ENCODE measurements around the gene MEI1. TPM values are rescaled to one million over a fixed set of nuclear protein-coding genes. Genes with fewer than 3 reads are reported as not detected.

The MEI1 gene
- total RNA-seq, 1 donor from 2014 or later = 1.5 TPM

GRCh38 chr22:41838842-41839618, 139.7 kb downstream of the MEI1 start:
- Histone ChIP-seq H3K27me3 (ENCODE audit: control insufficient read depth, insufficient read depth, low read length) (no peaks in the 10 kb centered on the region), H3K4me3 (ENCODE audit: low read depth, low read length) (no peak overlapping the region), H3K36me3 (ENCODE audit: control insufficient read depth, insufficient read depth, low read length) (peaks cover 2% of the 10 kb centered on the region)
- no peak for TF ChIP-seq CTCF (IDR thresholded peaks at IDR 0.05; ENCODE audit: insufficient read depth, low read length, poor library complexity, severe bottlenecking)
- DNase-seq (ENCODE audit: low read depth) = no peak

DNA sequence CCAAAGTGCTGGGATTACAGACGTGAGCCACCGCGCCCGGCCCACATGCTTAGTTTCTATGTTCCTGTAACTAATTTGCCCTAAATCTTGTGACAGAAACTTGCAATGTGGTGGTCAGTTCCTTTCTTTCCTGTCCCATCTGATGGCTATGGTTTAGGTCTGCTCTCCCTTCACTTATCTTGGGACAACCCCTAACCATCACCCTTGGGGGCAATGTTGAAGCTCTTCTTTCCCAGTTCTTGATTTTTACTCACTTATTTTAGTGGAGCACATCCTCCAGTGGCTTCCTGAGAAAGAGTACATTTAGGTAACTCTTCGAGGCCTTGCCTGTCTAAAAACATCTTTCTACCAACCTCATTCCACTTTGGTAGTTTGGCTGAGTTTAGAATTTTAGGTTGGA, 140.9 kb downstream of the MEI1 start:
- Histone ChIP-seq H3K36me3 (ENCODE audit: control insufficient read depth, insufficient read depth, low read length) (peaks cover 2% of the 10 kb centered on the region), H3K4me3 (ENCODE audit: low read depth, low read length) (no peak overlapping the region), H3K27me3 (ENCODE audit: control insufficient read depth, insufficient read depth, low read length) (no peaks in the 10 kb centered on the region)
- DNase-seq (ENCODE audit: low read depth) = no peak
- no peak for TF ChIP-seq CTCF (IDR thresholded peaks at IDR 0.05; ENCODE audit: insufficient read depth, low read length, poor library complexity, severe bottlenecking)

DNA sequence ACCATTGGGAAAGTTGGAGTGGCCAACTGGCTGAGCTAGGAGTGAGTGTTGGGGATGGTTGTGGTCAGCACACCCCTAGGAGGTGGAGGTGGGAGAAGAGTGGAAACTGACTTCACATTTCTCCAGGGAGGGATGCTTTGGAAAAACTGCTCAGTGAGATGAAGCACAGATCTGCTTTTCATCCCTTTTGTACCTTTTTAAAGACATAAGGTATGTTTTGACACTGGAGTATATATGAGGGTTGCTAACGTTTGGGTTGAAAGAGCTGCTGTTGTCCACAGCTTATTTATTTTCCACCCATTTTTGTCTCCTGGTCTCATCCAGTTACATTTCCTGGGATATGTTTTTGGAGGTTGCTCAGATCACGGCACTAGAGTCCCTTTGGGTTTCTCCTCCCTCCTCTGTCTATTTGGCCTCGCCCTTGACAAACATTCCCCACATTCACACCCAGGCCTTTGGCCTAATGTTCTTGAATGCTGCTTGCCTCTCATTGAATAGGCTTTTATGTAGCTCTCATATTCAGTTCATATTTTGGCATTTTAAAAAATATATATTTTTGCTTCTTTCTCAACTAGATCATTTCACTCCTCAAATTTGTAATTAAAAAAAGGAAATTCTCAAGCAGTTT, 141.9 kb downstream of the MEI1 start:
- Histone ChIP-seq H3K27me3 (ENCODE audit: control insufficient read depth, insufficient read depth, low read length) (no peaks in the 10 kb centered on the region), H3K36me3 (ENCODE audit: control insufficient read depth, insufficient read depth, low read length) (peaks cover 2% of the 10 kb centered on the region), H3K4me3 (ENCODE audit: low read depth, low read length) (no peak overlapping the region)
- DNase-seq (ENCODE audit: low read depth) = no peak
- TF ChIP-seq CTCF (IDR thresholded peaks at IDR 0.05; ENCODE audit: insufficient read depth, low read length, poor library complexity, severe bottlenecking) = no peak

DNA sequence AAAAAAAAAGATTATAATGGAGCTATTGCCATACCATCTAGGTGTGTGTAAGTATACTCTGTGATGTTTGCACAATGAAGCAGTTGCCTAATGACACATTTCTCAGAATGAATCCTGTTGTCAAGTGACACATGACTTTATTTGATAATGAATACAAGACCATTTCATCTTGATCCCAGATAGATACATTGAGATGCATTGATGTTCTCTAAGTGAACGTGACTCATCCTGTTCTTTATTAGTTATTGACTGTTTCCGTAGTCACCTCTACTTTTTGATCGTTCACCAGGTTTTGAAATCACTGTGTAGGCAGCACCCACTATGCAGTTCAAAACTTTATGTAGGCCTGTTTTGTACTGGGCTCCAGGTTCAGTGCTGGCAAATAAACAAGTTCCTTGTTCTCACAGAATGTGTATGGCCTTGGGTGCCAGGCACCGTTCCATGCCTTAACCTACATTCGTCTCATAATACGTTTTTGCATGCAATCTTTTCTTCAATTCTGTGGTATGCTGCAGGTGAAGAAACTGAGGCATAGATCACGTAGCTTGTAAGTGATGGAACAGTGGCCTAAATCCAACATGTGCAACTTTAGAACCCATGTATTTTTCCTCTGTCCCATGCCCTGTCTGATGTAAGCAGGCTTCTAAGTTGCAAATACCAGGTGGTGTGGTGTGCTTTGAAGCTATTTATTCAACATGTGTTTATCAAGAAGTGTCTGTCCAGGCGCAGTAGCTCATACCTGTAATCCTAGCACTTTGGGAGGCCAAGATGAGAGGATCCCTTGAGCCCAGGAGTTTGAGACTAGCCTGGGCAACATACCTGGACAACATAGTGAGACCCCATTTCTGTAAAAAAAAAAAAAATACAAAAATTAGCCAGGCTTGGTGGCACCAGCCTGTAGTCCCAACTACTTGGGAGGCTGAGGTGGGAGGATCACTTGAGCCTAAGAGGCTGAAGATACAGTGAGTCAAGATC, 144.0 kb downstream of the MEI1 start:
- peaks cover 2% of the 10 kb centered on the region for H3K36me3 ChIP-seq (ENCODE audit: control insufficient read depth, insufficient read depth, low read length)
- no peaks in the 10 kb centered on the region for H3K27me3 ChIP-seq (ENCODE audit: control insufficient read depth, insufficient read depth, low read length)
- no peak overlapping the region for H3K4me3 ChIP-seq (ENCODE audit: low read depth, low read length)
- DNase-seq (ENCODE audit: low read depth) = no peak
- no peak for TF ChIP-seq CTCF (IDR thresholded peaks at IDR 0.05; ENCODE audit: insufficient read depth, low read length, poor library complexity, severe bottlenecking)

- Histone ChIP-seq H3K27me3 (ENCODE audit: control insufficient read depth, insufficient read depth, low read length) (no peaks in the 10 kb centered on the region), H3K36me3 (ENCODE audit: control insufficient read depth, insufficient read depth, low read length) (peaks cover 1% of the 10 kb centered on the region), H3K4me3 (ENCODE audit: low read depth, low read length) (no peak overlapping the region)
- no peak for TF ChIP-seq CTCF (IDR thresholded peaks at IDR 0.05; ENCODE audit: insufficient read depth, low read length, poor library complexity, severe bottlenecking)
- no peak for DNase-seq (ENCODE audit: low read depth)
These were observed 144.7 kb downstream of the MEI1 start for GRCh38 chr22:41844036-41844435.

Data from kidney epithelial cell (primary cell).